Kidney epithelial cell (primary cell): ENCODE results near the gene EXOC3L2. TPM values are rescaled to one million over a fixed set of nuclear protein-coding genes. Genes with fewer than 3 reads are reported as not detected.

Experiments used
- DNase-seq: peaks from one replicate; pipeline ENCODE4 v3.0.0-alpha.2; 2010; ENCODE audit warnings: low read depth
- H3K27me3 ChIP-seq: 2 replicates; pipeline ENCODE4 v1.6.0; 2011; ENCODE audit warnings: low read length; ENCODE audit not compliant: control insufficient read depth, insufficient read depth
- H3K36me3 ChIP-seq: 2 replicates; pipeline ENCODE4 v1.5.1; 2011; ENCODE audit warnings: low read length; ENCODE audit not compliant: control insufficient read depth, insufficient read depth
- H3K4me3 ChIP-seq: 2 replicates; pipeline ENCODE4 v1.5.1; 2011; ENCODE audit warnings: low read depth, mild to moderate bottlenecking, control low read depth, low read length
- CTCF ChIP-seq: IDR thresholded peaks from 2 replicates; pipeline ENCODE4 v1.5.1; 2011; ENCODE audit warnings: mild to moderate bottlenecking, moderate library complexity, low read length, control low read depth, inconsistent platforms; ENCODE audit not compliant: insufficient read depth, poor library complexity, severe bottlenecking
- total RNA-seq: library from RNA; depleted of rRNA; stranded (reverse); fragments of >200 nt; gene quantifications from 2 replicates; pipeline ENCODE4 v1.2.3, GENCODE V29; 2015

The EXOC3L2 gene
- total RNA-seq, 1 donor from 2014 or later: not detected

DNA sequence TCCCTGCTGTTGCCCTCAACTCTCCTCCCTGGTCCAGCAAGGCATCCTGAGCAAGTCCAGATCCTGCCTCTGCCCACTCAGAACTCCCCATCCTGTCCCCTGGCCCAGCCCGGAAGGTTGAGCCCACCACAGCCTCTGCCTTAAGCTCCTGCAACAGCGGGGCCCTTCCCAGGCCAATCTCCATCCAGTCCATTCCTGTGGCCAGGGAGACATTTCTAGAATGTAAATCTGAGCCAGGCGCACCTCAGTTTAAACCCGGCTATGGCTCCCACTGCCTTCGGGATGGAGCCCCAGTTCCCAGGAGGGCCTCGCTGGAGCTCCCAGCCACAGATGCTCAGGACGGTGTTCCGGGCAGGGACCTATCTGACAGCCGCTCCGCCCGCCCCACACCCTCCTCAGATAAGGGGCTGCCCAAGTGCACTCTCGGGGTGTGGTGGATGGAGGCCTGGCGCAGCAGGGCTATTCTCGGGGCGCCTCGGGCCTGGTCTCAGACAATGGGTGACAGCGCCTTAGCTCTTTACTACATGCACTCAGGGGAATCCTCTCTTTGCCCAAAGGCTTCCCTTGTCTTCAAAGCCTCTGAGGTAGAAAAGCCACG is 72.5 kb downstream of the EXOC3L2 start:
- H3K4me3 ChIP-seq: no peak overlapping the region
- no peaks in the 10 kb centered on the region for H3K36me3 ChIP-seq
- no peak for TF ChIP-seq CTCF
- H3K27me3 ChIP-seq: no peaks in the 10 kb centered on the region
- no peak for DNase-seq

DNA sequence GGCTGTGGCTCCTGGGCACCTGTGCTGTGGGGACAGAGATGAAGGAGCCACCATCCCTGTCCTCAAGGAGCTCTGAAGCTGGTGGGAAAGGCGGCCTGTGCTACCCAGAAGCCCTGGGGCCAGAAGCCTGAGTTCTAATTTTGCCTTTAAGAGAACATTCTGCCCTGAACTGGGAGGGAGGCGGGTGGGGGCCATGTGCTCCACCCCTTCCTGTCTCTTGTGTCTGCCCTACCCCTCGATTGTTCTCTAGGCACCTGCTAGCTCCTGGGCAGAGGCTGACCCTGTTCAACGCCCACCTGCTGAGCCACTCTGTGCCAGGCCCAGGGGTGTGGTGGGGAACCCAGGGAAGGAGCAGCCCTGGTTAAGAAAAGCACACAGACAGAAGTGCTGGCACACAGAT is 73.0 kb downstream of the EXOC3L2 start:
- no peaks in the 10 kb centered on the region for H3K27me3 ChIP-seq
- TF ChIP-seq CTCF: no peak
- no peaks in the 10 kb centered on the region for H3K36me3 ChIP-seq
- H3K4me3 ChIP-seq: no peak overlapping the region
- DNase-seq: no peak

GRCh38 chr19:45171211-45171623 is 74.0 kb downstream of the EXOC3L2 start:
- no peak overlapping the region for H3K4me3 ChIP-seq
- no peaks in the 10 kb centered on the region for H3K27me3 ChIP-seq
- TF ChIP-seq CTCF: no peak
- no peak for DNase-seq
- H3K36me3 ChIP-seq: no peaks in the 10 kb centered on the region

GRCh38 chr19:45170146-45171106 is 74.8 kb downstream of the EXOC3L2 start:
- Histone ChIP-seq H3K36me3 (no peaks in the 10 kb centered on the region), H3K27me3 (no peaks in the 10 kb centered on the region), H3K4me3 (no peak overlapping the region)
- TF ChIP-seq CTCF: no peak
- no peak for DNase-seq

DNA sequence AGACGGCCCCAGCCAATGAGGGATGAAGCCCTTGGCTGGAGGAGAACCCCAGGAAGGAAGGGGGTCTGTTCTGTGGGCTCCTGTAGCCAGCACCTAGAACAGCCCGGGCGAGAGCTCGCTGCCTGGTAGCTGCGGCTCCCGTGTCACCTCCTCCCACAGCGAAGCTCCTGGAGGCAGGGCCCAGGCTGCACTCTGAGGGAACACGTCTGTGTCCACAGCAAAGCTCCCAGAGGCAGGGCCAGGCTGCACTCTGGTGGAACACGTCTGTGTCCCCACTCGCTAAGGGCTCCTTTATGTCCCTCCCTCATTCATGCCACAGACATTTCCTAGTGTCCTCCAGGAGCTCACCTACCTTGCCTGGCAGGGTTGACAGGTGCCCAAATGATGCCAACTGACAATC is 75.6 kb downstream of the EXOC3L2 start:
- no peak overlapping the region for H3K4me3 ChIP-seq
- DNase-seq: no peak
- H3K36me3 ChIP-seq: no peaks in the 10 kb centered on the region
- no peak for TF ChIP-seq CTCF
- no peaks in the 10 kb centered on the region for H3K27me3 ChIP-seq
